SW480 (cell line): ENCODE measurements around the gene LMO1.

Source experiments
- DNase-seq: peaks from one replicate; pipeline ENCODE4 v3.0.0-alpha.2; 2016; ENCODE audit warnings: low spot score

Gene LMO1

GRCh38 chr11:8263769-8264410 lies at the start of gene LMO1:
Gene LMO1, minus strand, starts transcription at chr11:8263878. Its CDS starts 516 bp downstream, at chr11:8263362.
- DNase-seq = peak; percentile 55

- no peak for DNase-seq
These were observed 49.3 kb upstream of the LMO1 start for GRCh38 chr11:8312986-8313385.

DNA sequence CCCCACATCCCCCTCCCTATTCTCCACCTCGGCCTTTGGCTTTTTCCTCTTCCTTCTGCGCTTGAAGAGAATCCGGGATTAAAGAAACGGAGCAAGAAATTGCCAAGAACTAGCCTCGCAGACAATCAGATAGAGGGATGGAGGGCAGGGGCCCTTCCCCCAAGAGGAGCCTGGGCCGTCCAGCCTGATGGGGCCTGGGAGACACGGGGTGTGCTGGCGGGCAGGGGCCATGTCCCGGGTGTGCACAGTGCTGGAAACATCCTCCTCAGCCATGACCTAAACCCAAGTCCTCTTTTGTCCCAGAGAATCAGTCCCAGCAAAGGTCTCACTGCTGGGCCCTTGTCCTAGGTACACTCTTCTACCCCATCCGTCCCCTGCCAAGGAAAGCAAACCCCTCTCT lies 47.7 kb upstream of the LMO1 start:
- DNase-seq = no peak

- no peak for DNase-seq
These were observed 47.1 kb upstream of the LMO1 start for GRCh38 chr11:8310743-8311298.

DNA sequence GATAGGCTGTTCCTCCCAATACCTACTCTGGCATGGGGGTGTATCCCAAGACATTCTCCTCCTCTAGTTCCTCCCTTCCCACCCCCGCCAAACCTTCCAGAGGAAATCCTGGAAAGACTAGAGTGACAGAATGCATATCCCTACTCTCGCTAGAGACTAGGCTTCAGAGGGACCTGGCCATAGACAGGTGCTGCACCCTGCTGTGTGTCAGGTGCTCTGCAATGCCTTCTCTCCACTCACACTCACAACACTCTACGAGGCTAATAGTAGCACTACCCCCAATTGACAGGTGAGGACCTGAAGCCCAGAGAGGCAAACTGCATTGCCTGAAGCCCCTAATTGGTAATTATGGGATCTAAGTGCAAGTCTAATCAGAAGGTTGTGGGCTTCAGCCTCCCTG lies 46.2 kb upstream of the LMO1 start:
- peak; percentile 12 for DNase-seq

- no peak for DNase-seq
These were observed 45.6 kb upstream of the LMO1 start for GRCh38 chr11:8309311-8309710.

GRCh38 chr11:8307601-8308000 lies 43.9 kb upstream of the LMO1 start:
- no peak for DNase-seq

- no peak for DNase-seq
These were observed 37.9 kb upstream of the LMO1 start for GRCh38 chr11:8301622-8302021.

DNA sequence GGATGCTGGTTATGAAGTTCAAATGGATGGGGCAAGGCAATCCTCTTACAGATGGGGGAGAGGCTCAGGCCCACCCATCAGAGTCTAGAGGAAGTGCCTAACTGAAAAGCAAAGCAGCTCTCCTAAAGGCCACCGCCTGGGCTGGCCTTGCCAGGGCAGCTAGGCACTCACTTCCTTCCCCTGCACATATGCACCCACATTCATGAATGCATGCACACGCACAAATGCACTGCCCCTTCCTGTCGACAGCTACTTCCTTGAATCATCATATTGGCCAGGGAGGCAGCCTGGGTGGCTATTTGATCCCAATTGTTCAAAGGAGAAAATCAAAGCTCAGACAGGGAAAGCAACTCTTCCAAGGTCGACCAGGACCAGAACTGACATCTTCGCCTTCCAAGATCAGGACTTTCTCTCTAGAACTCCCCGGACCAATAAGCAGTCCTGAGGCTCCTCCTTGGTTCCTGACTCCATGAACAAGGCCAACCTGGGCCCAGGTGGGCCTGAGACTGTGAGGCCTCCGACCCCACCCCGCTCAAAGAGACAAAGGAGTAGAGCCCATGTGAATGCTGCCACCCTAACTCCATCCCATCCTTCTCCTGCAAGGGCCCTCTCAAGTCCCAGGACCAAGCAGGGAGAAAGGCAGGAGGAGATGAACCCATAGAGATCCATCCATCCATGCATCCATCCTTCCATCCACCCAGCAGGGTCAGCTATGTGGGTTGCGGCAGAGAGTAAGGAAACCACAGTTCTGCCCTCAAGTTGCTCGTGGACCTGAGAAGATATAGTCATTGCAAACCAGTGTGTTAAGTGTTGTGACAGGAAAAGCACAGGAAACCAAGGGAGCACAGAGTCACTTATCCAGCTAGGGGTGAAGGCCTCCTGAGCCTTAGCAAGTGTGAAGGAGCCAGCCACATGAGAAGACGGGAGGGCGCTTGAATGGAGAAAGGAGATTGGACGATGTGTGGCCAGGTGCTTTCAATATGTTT lies 35.4 kb upstream of the LMO1 start:
- no peak for DNase-seq

GRCh38 chr11:8297781-8298440 lies 34.2 kb upstream of the LMO1 start:
- DNase-seq = no peak

DNA sequence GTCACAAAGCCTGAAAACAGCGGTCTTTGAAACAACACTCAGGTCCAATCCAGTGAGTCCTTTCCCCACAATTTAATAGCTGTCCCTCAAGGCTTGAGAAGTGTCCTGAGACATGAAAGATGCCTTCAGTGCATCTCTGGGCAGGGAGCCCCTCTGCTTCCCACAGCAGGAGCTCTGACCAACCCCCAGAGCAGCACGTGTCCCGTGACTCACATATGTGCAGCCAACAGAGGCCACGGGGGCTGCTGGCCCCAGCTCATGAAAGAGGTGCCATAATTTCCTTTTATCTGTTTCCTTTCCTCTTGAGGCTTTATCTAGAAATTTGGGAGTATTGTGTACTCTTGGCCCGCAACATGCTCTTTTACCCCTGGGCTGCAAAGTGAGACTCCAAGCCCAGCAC lies 33.2 kb upstream of the LMO1 start:
- no peak for DNase-seq

DNA sequence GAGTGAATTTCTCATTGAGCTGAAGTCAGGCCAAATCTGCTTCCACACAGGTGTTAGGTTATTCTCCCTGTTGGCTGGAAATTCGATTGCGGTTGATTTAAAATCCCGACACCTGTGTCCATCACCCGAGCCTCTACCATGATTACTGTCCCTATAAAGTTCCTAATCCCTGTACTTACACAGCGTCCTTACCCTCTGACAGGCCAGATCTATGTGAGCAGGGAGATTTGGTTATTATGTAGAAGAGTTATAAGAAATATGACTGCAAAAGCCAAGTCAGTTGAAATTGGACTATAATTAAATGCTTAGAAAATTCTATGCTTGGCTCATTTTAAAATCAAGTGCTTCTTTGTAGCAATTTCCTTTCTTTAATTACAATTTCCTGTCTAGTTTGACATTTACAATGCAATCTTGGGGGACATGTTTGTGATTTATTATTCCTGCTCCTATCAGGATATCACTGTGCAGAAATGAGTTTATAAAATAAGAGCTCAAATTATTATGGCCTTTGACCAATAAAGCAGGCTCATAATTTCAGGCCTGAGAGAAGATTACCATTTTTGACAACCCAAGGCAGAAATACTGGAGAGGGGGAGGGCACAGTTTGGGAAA lies 32.5 kb upstream of the LMO1 start:
- no peak for DNase-seq

GRCh38 chr11:8294251-8294935 lies 30.7 kb upstream of the LMO1 start:
- no peak for DNase-seq

- DNase-seq = no peak
These were observed 29.5 kb upstream of the LMO1 start for GRCh38 chr11:8293171-8293570.

DNA sequence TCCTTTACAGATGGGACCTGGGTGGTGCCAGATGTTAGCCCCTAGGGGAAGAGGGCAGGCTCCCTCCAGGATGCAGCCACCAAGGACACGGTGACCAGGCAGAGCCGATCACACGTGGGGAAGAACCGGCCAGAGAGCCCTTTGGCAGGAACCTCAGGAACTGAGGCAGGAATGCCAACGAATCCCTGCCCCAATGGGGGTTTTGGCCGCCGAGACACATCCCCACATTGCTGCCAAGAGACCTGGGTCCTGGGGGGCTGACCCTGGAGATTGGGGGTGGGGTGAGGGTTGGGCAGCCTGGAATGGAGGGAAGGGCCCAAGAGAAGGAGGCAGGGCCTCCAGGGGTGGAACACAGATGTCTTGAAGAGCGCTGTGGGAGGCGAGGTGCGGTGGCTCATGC lies 28.7 kb upstream of the LMO1 start:
- no peak for DNase-seq

DNA sequence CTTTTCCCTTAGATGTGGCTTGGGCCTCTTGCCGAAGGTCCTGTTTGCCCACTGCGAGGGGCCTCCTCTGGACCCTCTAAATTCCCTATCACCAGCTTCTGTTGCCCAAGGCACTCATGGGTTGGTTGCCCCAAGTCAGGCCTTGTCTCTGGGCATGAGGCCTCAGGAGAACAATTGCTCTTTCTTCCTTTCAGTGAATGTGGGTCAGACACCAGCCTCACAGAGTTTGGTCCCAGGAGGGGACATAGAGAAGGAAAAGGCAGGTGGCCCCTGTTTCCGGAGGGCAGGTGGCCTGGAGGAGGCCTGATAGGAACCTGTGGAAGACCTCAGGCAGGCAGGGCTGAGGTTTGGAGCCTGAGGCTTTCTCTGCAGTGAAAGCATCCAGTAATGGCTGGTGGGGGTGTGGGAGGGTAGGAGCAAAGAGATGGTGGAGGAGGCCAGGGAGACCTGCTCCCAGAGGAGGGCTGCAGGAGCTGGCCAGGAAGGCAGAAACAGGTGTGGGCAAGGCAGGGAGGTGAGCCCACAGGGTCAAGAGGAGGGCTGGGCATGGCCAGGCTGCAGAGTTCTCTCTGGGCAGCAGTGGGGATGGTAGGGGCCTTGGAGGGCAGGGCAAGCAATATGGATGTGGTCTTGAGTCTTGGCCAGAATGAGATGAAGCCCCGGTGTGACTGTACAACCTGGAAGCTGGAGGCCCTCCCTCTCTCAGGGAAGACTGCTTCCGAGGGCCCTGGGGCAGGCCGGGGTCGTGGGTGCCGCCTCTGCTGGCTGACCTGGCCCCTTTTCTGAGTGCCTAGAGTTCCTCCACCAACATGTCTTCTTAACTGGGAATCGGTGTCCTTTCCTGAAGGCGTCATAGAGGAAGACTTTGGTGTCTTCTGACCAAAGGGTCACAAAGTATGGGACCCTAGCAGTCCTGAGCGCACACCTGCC lies 28.0 kb upstream of the LMO1 start:
- no peak for DNase-seq

DNA sequence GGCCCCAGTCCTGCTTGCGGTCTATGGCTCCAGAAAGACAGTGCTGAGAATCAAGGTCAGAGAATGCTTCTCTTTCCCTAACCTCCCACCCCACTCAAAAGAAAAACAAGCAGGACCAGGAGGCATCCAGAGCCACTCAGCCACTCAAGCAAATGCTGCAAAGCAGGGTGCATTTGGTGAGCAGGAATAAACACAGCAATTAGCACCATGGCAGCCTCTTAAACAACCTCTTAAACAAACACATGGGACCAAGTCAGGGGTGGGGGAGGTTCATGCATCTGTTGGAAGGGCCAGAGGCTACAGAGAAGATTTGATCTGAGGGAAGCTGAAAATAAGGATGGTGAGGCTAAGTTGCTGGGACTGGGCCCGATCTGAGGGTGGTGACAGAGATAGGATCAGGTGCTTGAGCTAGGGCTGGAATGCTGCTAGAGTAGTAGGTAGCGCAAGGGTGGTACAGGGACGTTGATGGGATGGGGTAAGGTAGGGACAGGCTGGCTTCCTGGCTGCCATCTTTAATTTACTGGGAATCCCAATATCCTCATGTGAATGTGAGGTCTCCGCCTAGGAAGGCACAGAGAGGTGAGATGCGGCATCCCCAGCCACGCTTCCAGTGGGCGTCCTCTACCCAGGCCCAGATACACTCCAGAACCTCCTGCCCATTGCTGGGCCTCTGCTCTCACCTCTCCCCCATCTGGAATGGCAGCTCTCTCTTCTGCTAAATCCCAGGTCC lies 26.6 kb upstream of the LMO1 start:
- DNase-seq = no peak

- DNase-seq = no peak
These were observed 25.8 kb upstream of the LMO1 start for GRCh38 chr11:8289492-8289918.

DNA sequence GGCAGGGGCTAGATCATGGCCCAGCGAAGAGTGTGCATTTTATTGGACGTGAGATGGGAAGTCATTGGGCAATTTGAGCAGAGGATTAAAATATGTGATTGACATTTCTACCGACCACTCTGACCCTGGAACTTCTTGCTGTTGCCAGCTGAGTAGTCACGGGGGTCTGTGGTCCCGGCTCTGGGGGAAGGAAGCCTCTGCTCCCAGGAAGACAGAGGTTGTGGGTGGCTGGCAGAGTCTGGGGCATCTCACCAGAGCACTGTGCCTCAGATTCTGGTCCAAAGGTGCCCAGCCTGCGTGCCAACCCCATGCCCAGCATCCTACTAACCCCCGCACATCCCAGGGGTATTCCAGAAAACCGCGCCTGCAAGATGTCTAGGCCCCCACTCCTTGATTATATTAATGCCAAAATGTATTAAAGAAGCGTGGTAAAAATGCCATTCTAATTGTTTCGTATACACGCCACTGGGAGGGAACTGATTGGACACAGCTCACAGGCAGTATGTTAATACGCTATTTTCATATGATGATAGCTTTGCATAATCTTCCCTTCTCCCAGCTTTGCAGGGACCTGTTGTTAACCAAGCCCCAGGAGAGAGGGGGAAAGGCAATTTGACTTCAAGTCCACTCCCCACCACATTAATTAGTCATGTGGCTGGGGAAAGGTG lies 25.3 kb upstream of the LMO1 start:
- DNase-seq = no peak
